GM18517 (cell line): Measurements from ENCODE around the gene SKA2.
A peak's percentile ranks its signal among the peaks of the same experiment; 100 is the strongest.
"Not testable (repeated sequence)": the region's sequence is repeated elsewhere in the genome, so short reads cannot be mapped to it uniquely, and the experiment has no call there.

Experiments
- ATAC-seq: cut with Tn5 transposase; IDR thresholded peaks from one replicate; pipeline ENCODE4 v1.9.1; 2021; ENCODE audit warnings: mild to moderate bottlenecking, moderate library complexity; ENCODE audit not compliant: unreplicated experiment

Gene SKA2

GRCh38 chr17:59152925-59153324 lies 2.1 kb downstream of the SKA2 start:
- ATAC-seq, result no peak

- no peak for ATAC-seq
Observed at GRCh38 chr17:59151591-59151990, 3.4 kb downstream of the SKA2 start.

- no peak for ATAC-seq
Observed at GRCh38 chr17:59151006-59151405, 4.0 kb downstream of the SKA2 start.

GRCh38 chr17:59149841-59150511 lies 5.0 kb downstream of the SKA2 start:
- ATAC-seq, result no peak

- ATAC-seq, result no peak
Observed at GRCh38 chr17:59149051-59149450, 5.9 kb downstream of the SKA2 start.

GRCh38 chr17:59145571-59146096 lies 9.4 kb downstream of the SKA2 start:
- no peak for ATAC-seq

GRCh38 chr17:59141860-59142259 lies 13.1 kb downstream of the SKA2 start:
- no peak for ATAC-seq

- no peak for ATAC-seq
Observed at GRCh38 chr17:59139939-59140338, 15.0 kb downstream of the SKA2 start.

- ATAC-seq, result not testable (repeated sequence)
Observed at GRCh38 chr17:59138339-59138738, 16.6 kb downstream of the SKA2 start.

GRCh38 chr17:59131131-59131530 lies 23.9 kb downstream of the SKA2 start:
- no peak for ATAC-seq

GRCh38 chr17:59129814-59130213 lies 25.2 kb downstream of the SKA2 start:
- no peak for ATAC-seq

GRCh38 chr17:59126809-59127417 lies 28.1 kb downstream of the SKA2 start:
- ATAC-seq, result no peak

- no peak for ATAC-seq
Observed at GRCh38 chr17:59124665-59125064, 30.3 kb downstream of the SKA2 start.

- ATAC-seq, result no peak
Observed at GRCh38 chr17:59121901-59122480, 33.0 kb downstream of the SKA2 start.

- no peak for ATAC-seq
Observed at GRCh38 chr17:59115474-59115873, 39.5 kb downstream of the SKA2 start.

- no peak for ATAC-seq
Observed at GRCh38 chr17:59111539-59111938, 43.4 kb downstream of the SKA2 start.

- no peak for ATAC-seq
Observed at GRCh38 chr17:59110973-59111372, 44.0 kb downstream of the SKA2 start.

- no peak for ATAC-seq
Observed at GRCh38 chr17:59108400-59109102, 46.4 kb downstream of the SKA2 start.

GRCh38 chr17:59107306-59107670 lies 47.7 kb downstream of the SKA2 start:
- no peak for ATAC-seq

- ATAC-seq, result peak; percentile 89
Observed at GRCh38 chr17:59106463-59107305, 48.3 kb downstream of the SKA2 start, which contains the start of gene TRIM37. Gene TRIM37 (minus strand): TSS chr17:59106880. CDS start chr17:59106461, 419 bp downstream.
